CD4-positive, alpha-beta memory T cell (primary cell): ENCODE results near the gene WDR19. TPM values are rescaled to one million over a fixed set of nuclear protein-coding genes. Genes with fewer than 3 reads are reported as not detected.
"Not testable (repeated sequence)": the region's sequence is repeated elsewhere in the genome, so short reads cannot be mapped to it uniquely, and the experiment has no call there.

ENCODE experiments used
- CTCF ChIA-PET: fragments of 350-600 bp; sonication (Branson Sonifier 250); formaldehyde crosslinking; loops from one replicate; lab custom pipeline; 2021; ENCODE audit warnings: inconsistent platforms; ENCODE audit not compliant: partially characterized antibody; lab: Charles Lee
- POLR2A ChIA-PET: fragments of 350-600 bp; sonication (Branson Sonifier 250); formaldehyde crosslinking; loops from one replicate; lab custom pipeline; 2021; ENCODE audit not compliant: partially characterized antibody; lab: Charles Lee
- DNase-seq, 5 donors: peaks; one replicate each; pipeline versions ENCODE4 v3.0.0 to v3.0.0-alpha.2; 2020 to 2022; ENCODE audit warnings: mixed read lengths in 1 of 5
- H3K27ac ChIP-seq: one replicate; pipeline ENCODE4 v1.7.0; 2013; ENCODE audit warnings: low read depth, low read length
- H3K27me3 ChIP-seq: 2 replicates; pipeline ENCODE4 v1.7.0; 2013; ENCODE audit warnings: mild to moderate bottlenecking, low read length, moderate library complexity; ENCODE audit not compliant: insufficient read depth
- H3K36me3 ChIP-seq: 2 replicates; pipeline ENCODE4 v1.7.0; 2013; ENCODE audit warnings: mild to moderate bottlenecking, low read length, moderate library complexity; ENCODE audit not compliant: insufficient read depth
- H3K4me1 ChIP-seq: 2 replicates; pipeline ENCODE4 v1.7.0; 2013; ENCODE audit warnings: mild to moderate bottlenecking, low read length, moderate library complexity; ENCODE audit not compliant: insufficient read depth
- H3K4me3 ChIP-seq, 2 donors: one replicate each; pipeline ENCODE4 v1.7.0; 2013; ENCODE audit warnings: low read length in 2 of 2, mild to moderate bottlenecking in 1 of 2
- H3K9me3 ChIP-seq, 2 donors: one replicate each; pipeline ENCODE4 v1.7.0; 2013; ENCODE audit warnings: low read length in 2 of 2, control low read depth in 1 of 2; ENCODE audit not compliant: control insufficient read depth in 1 of 2
- H3K27ac Mint-ChIP-seq, 7 donors: one replicate each; pipeline ENCODE4 v1.8.0; 2020 to 2021; ENCODE audit warnings: mixed read lengths in 7 of 7, mild to moderate bottlenecking in 6 of 7, inconsistent platforms in 3 of 7, moderate library complexity in 3 of 7
- H3K27me3 Mint-ChIP-seq, 2 donors: one replicate each; pipeline ENCODE4 v1.8.0; 2020 to 2021; ENCODE audit warnings: mixed read lengths in 2 of 2
- H3K36me3 Mint-ChIP-seq, 2 donors: one replicate each; pipeline ENCODE4 v1.8.0; 2020 to 2021; ENCODE audit warnings: mixed read lengths in 2 of 2, inconsistent platforms in 1 of 2, mild to moderate bottlenecking in 1 of 2
- H3K4me1 Mint-ChIP-seq, 4 donors: one replicate each; pipeline ENCODE4 v1.8.0; 2020 to 2021; ENCODE audit warnings: mixed read lengths in 4 of 4, mild to moderate bottlenecking in 1 of 4
- H3K4me3 Mint-ChIP-seq, 8 donors: one replicate each; pipeline ENCODE4 v1.8.0; 2020 to 2021; ENCODE audit warnings: mixed read lengths in 8 of 8, mild to moderate bottlenecking in 7 of 8, moderate library complexity in 6 of 8, inconsistent platforms in 3 of 8
- H3K9me3 Mint-ChIP-seq, 8 donors: one replicate each; pipeline ENCODE4 v1.8.0; 2020 to 2021; ENCODE audit warnings: mixed read lengths in 8 of 8, mild to moderate bottlenecking in 5 of 8, inconsistent platforms in 3 of 8, moderate library complexity in 1 of 8
- intact Hi-C: fragments of 100-400 bp; cut with micrococcal nuclease; formaldehyde crosslinking; loops from one replicate; pipeline ENCODE4 v1.15.1; 2023
- polyA plus RNA-seq, 2 donors: library from polyadenylated mRNA; unstranded; fragments of 300-500 nt; fragmentation: Illumina TruSeq; gene quantifications; one replicate each; pipeline ENCODE4 v1.2.3, GENCODE V29; 2021
- total RNA-seq, 2 experiments: library from RNA; stranded (reverse); gene quantifications; one replicate each; pipeline ENCODE4 v1.2.3, GENCODE V29; 2021

Gene WDR19
- total and polyA plus RNA-seq, 4 experiments from 2014 or later: 2.3 to 36.8 (median 18.5) TPM

- no peaks in the 10 kb centered on the region for H3K9me3 Mint-ChIP-seq
- intact Hi-C loops: no loop called here
- H3K36me3 ChIP-seq: peaks cover 37% of the 10 kb centered on the region
Measured at GRCh38 chr4:39286263-39286662, 103.9 kb downstream of the WDR19 start.

DNA sequence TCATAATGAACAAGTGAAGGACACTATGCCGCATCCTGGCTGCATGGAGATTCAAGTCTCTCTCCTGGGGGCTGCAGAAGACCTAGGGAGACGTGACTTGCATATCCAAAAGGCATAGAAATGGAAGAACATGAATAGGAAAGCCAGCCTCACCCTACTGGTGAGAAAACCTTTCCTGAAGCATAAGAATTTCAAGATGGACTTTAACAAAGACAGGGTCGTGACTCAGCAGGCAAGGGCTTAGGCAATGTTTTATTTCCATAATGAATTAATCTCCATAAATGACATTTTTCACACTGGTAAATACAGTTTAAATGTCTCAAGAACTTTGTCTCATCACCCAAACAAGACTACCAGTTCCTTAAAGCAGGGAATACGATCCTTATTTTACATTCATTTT, 104.9 kb downstream of the WDR19 start:
- H3K27ac Mint-ChIP-seq: peak overlapping the region in 1 of 7 donors; percentile 20
- H3K36me3 Mint-ChIP-seq: peaks cover 55 to 65% of the 10 kb centered on the region in 2 donors
- ChIA-PET POLR2A (no interaction called here), CTCF (no interaction called here)
- no peak for DNase-seq
- Histone ChIP-seq H3K27ac (no peak overlapping the region), H3K4me1 (no peaks in the 10 kb centered on the region), H3K9me3 (no peaks in the 10 kb centered on the region), H3K4me3 (no peak overlapping the region), H3K36me3 (peaks cover 41% of the 10 kb centered on the region), H3K27me3 (no peaks in the 10 kb centered on the region)
- intact Hi-C loops: no loop called here
- no peaks in the 10 kb centered on the region for H3K9me3 Mint-ChIP-seq
- no peaks in the 10 kb centered on the region for H3K27me3 Mint-ChIP-seq
- H3K4me3 Mint-ChIP-seq: no peak overlapping the region
- H3K4me1 Mint-ChIP-seq: peaks cover 0 to 2% (median under 1%) of the 10 kb centered on the region in 4 donors

More at GRCh38 chr4:39286263-39286662, 103.9 kb downstream of the WDR19 start:
- POLR2A ChIA-PET: no interaction called here
- H3K27ac Mint-ChIP-seq: peak overlapping the region in 1 of 7 donors; percentile 39
- H3K4me1 Mint-ChIP-seq: peaks cover 0 to 2% (median under 1%) of the 10 kb centered on the region in 4 donors
- Histone ChIP-seq H3K4me1 (no peaks in the 10 kb centered on the region), H3K27me3 (no peaks in the 10 kb centered on the region), H3K4me3 (no peak overlapping the region), H3K27ac (no peak overlapping the region), H3K9me3 (no peaks in the 10 kb centered on the region)
- no peak overlapping the region for H3K4me3 Mint-ChIP-seq
- CTCF ChIA-PET: interaction anchor here (0.6 to 0.9 kb wide), 2 partner anchors 13 kb away, joined by 3 read pairs; no protein-coding TSS in a partner anchor
- H3K36me3 Mint-ChIP-seq: peaks cover 45 to 55% of the 10 kb centered on the region in 2 donors
- no peak for DNase-seq
- no peaks in the 10 kb centered on the region for H3K27me3 Mint-ChIP-seq

DNA sequence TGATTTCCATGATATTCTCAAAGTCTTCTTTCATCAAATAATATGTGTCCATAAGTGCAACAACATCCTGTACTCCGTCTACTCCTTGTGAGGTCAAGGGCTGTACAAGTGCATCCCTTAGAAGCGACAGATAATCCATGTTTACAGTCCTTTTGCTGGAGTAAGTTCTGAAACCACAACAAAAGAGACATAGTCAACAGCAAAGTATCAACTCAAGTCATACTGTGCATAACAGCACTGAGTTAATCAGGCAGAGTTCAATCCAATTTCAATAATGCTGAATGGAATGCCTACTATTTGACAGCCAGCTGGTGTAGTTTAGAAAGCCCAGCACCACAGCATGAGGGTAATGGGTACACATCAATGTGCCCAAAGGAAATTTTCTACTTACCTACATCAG, 109.4 kb downstream of the WDR19 start:
- no peak overlapping the region for H3K4me3 ChIP-seq
- H3K27me3 Mint-ChIP-seq: no peaks in the 10 kb centered on the region
- no peak overlapping the region for H3K4me3 Mint-ChIP-seq
- intact Hi-C loops: no loop called here
- POLR2A ChIA-PET: no interaction called here
- H3K27me3 ChIP-seq: no peaks in the 10 kb centered on the region
- peaks cover 54% of the 10 kb centered on the region for H3K36me3 ChIP-seq
- CTCF ChIA-PET: no interaction called here
- H3K4me1 ChIP-seq: no peaks in the 10 kb centered on the region
- DNase-seq: no peak
- no peaks in the 10 kb centered on the region for H3K9me3 ChIP-seq
- H3K4me1 Mint-ChIP-seq: no peaks in the 10 kb centered on the region
- H3K9me3 Mint-ChIP-seq: no peaks in the 10 kb centered on the region
- peak overlapping the region in 1 of 7 donors; percentile 8 for H3K27ac Mint-ChIP-seq
- H3K27ac ChIP-seq: no peak overlapping the region
- H3K36me3 Mint-ChIP-seq: peaks cover 68 to 83% of the 10 kb centered on the region in 2 donors

DNA sequence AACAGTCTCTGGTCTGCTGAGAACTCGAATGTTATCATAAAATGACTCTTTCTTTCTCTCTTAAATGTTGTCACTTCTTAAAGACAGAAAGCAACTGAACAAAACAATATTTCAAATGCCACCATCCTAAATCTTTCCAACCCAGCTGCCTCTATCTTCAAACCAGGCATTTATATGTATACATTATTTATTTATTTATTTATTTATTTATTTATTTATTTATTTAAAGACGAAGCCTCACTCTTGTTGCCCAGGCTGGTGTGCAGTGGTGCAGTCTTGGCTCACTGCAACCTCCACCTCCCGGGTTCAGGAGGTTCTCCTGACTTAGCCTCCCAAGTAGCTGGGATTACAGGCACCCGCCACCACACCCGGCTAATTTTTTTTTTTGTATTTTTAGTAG, 110.1 kb downstream of the WDR19 start:
- H3K4me3 ChIP-seq, POLR2A ChIA-PET, DNase-seq, intact Hi-C loops, H3K27ac ChIP-seq, H3K4me3 Mint-ChIP-seq, H3K27ac Mint-ChIP-seq, H3K4me1 ChIP-seq, H3K4me1 Mint-ChIP-seq, CTCF ChIA-PET, H3K27me3 Mint-ChIP-seq, H3K27me3 ChIP-seq, H3K9me3 ChIP-seq, H3K9me3 Mint-ChIP-seq: not testable (repeated sequence)
- H3K36me3 ChIP-seq: peaks cover 48% of the 10 kb centered on the region
- peaks cover 63 to 76% of the 10 kb centered on the region in 2 donors for H3K36me3 Mint-ChIP-seq

DNA sequence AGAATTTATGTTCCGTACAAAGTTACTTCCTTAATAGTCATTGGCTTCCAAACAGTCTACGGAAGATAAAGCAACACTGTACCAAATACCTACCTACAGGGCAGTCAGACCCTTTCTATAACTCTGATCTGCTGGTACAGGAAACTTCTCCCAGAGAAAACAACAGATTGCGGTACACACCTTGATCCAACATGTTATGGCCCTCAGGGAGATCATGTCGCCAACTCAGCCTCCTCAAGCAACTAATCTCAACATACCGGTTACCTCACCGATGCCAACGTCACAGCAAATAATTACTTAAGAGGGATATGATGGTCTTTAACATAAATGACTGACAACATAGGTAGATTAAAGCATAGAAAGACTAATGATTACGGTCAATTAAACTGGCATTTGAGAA, 113.5 kb downstream of the WDR19 start:
- no peak overlapping the region for H3K4me3 Mint-ChIP-seq
- no peaks in the 10 kb centered on the region for H3K27me3 ChIP-seq
- no peaks in the 10 kb centered on the region for H3K27me3 Mint-ChIP-seq
- intact Hi-C loops: no loop called here
- no peak overlapping the region for H3K27ac ChIP-seq
- ChIA-PET CTCF (no interaction called here), POLR2A (no interaction called here)
- H3K4me1 Mint-ChIP-seq: no peaks in the 10 kb centered on the region
- no peaks in the 10 kb centered on the region for H3K4me1 ChIP-seq
- no peak overlapping the region for H3K4me3 ChIP-seq
- H3K36me3 Mint-ChIP-seq: peaks cover 67 to 77% of the 10 kb centered on the region in 2 donors
- DNase-seq: no peak
- H3K36me3 ChIP-seq: peaks cover 50% of the 10 kb centered on the region
- no peaks in the 10 kb centered on the region for H3K9me3 ChIP-seq
- no peak overlapping the region for H3K27ac Mint-ChIP-seq
- H3K9me3 Mint-ChIP-seq: peaks cover 0 to 5% (median 0%) of the 10 kb centered on the region in 8 donors

- intact Hi-C loops: no loop called here
- Mint-ChIP-seq H3K27me3 (no peaks in the 10 kb centered on the region), H3K4me3 (no peak overlapping the region), H3K27ac (peak overlapping the region in 2 of 7 donors; percentile 7 to 60), H3K4me1 (no peaks in the 10 kb centered on the region), H3K9me3 (no peaks in the 10 kb centered on the region), H3K36me3 (peaks cover 70 to 74% of the 10 kb centered on the region in 2 donors)
- H3K36me3 ChIP-seq: peaks cover 53% of the 10 kb centered on the region
- H3K4me3 ChIP-seq: no peak overlapping the region
- CTCF ChIA-PET: no interaction called here
- H3K4me1 ChIP-seq: no peaks in the 10 kb centered on the region
- no peaks in the 10 kb centered on the region for H3K9me3 ChIP-seq
- H3K27me3 ChIP-seq: no peaks in the 10 kb centered on the region
- H3K27ac ChIP-seq: no peak overlapping the region
- no peak for DNase-seq
- POLR2A ChIA-PET: no interaction called here
Measured at GRCh38 chr4:39302901-39303300, 120.6 kb downstream of the WDR19 start.

DNA sequence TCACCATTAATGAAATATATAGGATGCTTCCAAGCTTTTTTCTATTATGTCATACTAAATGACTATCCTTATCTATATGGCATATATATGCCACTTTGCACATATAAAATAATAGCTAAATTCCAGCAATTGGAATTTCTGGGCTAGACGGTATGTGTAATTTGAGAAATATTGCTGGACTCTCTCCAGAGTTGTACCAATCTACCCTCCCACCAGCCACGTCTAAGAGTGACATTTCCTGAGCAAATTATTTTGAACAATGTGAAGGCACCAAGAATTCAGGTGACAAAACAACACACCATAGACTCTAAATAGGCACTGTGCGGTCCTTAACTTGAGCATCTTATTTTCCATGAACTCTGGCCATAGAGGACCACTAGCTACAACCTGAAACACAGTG, 121.5 kb downstream of the WDR19 start:
- no peaks in the 10 kb centered on the region for H3K9me3 Mint-ChIP-seq
- Histone ChIP-seq H3K9me3 (no peaks in the 10 kb centered on the region), H3K36me3 (peaks cover 56% of the 10 kb centered on the region), H3K4me1 (no peaks in the 10 kb centered on the region), H3K27me3 (no peaks in the 10 kb centered on the region), H3K4me3 (no peak overlapping the region), H3K27ac (no peak overlapping the region)
- H3K27me3 Mint-ChIP-seq: no peaks in the 10 kb centered on the region
- intact Hi-C loops: no loop called here
- peaks cover 0 to 1% (median 0%) of the 10 kb centered on the region in 4 donors for H3K4me1 Mint-ChIP-seq
- no peak for DNase-seq
- POLR2A ChIA-PET: no interaction called here
- peaks cover 70 to 77% of the 10 kb centered on the region in 2 donors for H3K36me3 Mint-ChIP-seq
- H3K4me3 Mint-ChIP-seq: no peak overlapping the region
- CTCF ChIA-PET: no interaction called here
- no peak overlapping the region for H3K27ac Mint-ChIP-seq

DNA sequence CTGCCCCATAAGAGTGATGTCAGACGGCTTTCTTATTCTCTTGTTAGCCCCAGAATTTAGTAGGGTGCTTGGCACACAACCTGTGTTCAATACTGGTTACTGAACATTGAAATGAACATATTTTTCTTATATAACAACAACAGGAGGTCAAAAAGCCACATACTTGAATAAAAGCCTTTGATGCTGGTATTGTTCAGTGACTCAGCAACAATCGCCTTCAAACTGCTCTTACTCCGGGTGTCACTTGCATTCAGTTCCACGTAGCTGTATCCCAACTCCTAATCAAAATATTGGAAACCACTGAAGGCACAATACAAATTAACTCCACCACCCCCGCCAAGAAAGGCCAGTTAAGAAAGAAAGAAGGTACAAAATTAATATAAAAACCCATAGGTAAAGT, 122.3 kb downstream of the WDR19 start:
- intact Hi-C loops: no loop called here
- H3K27ac ChIP-seq: no peak overlapping the region
- Mint-ChIP-seq H3K27me3 (no peaks in the 10 kb centered on the region), H3K4me1 (peaks cover 0 to 3% (median 0%) of the 10 kb centered on the region in 4 donors), H3K9me3 (no peaks in the 10 kb centered on the region), H3K27ac (no peak overlapping the region), H3K36me3 (peaks cover 67 to 75% of the 10 kb centered on the region in 2 donors), H3K4me3 (no peak overlapping the region)
- DNase-seq: no peak
- no peaks in the 10 kb centered on the region for H3K9me3 ChIP-seq
- ChIA-PET CTCF (no interaction called here), POLR2A (no interaction called here)
- no peak overlapping the region for H3K4me3 ChIP-seq
- no peaks in the 10 kb centered on the region for H3K27me3 ChIP-seq
- peaks cover 54% of the 10 kb centered on the region for H3K36me3 ChIP-seq
- H3K4me1 ChIP-seq: no peaks in the 10 kb centered on the region
